ENCODE measurements around the gene EML6.

The EML6 gene

DNA sequence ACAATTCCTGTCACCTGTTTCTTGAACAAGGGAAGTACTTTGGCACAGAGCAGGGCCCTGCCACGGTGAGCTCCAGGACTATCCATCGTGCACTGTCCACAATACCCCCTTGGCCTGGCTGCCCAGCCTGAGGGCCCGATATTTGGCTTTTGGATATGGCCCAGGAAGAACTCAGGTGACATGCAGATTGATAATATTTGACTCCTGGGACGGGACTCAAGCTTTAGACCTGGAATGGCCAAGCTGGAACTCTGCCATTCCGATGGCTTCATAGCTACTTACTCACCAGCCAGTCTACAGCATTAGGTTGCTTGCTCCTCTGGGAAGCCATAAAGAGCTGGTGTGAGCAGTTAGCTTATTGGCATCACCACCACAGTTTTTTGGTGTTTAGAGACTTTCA is 26.6 kb downstream of the EML6 start:
- no peak for DNase-seq (ENCODE audit: low read depth in 1 of 2, low spot score in 1 of 2)

DNA sequence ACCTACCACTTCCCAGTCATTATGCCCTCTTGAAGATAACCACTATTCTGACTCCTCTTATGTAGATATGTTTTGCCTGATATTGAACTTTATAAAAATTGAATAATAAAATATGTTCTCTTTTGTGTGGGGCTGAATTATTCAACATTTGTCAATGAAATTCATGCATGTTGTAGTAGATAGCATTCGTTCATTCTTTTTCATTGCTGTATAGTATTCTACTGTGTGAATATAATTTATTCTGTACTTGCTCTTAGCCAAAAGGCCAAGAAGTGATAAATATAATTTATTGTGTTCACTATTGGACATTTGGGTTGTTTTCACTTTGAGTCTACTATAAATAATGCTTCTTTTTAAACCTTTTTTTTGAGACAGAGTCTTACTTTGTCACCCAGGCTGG is 29.0 kb downstream of the EML6 start:
- no peak for DNase-seq (ENCODE audit: low read depth in 1 of 2, low spot score in 1 of 2)

DNA sequence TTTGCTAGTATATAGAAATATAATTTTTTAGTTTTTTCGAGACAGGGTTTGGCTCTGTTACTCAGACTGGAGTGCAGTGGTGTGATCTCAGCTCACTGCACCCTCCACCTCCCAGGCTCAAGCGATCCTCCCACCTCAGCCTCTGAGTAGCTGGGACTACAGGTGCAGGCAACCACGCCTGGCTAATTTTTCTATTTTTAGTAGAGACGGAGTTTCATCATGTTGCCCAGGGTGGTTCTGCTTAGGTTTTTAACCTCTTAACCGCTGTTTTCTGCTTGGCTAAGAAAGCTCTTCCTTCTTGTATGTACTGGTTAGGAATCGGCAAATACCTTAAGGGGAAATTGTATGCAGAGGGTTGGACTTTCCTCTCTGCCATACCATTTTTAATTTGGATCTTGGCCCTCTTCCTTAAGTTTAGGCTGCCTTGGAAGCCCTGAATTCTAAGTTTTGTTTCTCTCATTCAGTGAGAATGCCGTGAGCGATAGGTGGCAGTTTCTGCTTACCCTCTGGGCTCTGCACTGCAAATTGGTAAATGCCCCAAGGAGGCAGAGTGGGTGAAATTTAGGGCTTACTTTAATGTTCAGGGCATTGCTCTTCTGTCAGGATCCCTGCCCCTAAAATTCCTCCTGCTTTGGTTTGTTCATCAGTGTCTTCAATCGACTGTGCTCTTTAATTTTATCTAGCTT is 32.3 kb downstream of the EML6 start:
- DNase-seq (ENCODE audit: low read depth in 1 of 2, low spot score in 1 of 2): no peak

DNA sequence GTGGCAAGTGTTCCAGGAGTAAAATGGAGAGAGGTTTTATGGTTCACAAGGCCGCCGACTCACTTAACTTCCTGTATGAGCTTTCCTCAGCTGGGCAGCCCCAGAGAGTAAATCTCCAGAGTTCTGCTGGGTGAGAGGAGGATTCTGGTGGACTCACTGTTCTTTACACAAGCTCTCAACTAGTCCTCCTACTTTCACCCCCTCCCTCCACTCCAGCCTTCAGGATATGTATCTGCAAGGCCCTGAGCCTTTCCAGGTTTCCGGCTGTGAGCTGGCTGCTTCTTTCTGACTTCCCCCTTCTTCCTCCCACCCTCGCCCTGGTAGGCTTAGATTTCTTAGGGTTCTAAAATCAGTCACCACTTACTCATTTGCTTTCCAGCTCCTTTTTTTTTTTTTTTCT is 34.0 kb downstream of the EML6 start:
- DNase-seq (ENCODE audit: low read depth in 1 of 2, low spot score in 1 of 2): no peak

DNA sequence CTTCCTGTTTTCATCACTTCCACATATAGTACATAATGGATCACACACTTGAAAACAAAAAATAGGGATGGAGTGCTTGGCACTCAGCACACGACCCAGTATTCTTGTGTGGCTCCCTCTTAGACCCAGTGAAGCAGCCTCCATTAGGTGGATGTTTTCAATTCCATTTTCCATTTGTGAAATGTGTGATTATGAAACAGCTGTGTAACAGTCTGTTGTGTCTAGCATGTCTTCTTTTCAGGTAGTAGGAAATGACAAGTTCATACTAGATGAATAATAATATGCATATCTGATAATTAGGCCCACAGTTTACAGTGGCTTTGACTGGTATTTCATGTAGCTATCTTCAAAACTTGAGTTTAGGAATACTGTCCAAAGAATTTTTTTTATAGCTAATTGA is 35.5 kb downstream of the EML6 start:
- no peak for DNase-seq (ENCODE audit: low read depth in 1 of 2, low spot score in 1 of 2)

DNA sequence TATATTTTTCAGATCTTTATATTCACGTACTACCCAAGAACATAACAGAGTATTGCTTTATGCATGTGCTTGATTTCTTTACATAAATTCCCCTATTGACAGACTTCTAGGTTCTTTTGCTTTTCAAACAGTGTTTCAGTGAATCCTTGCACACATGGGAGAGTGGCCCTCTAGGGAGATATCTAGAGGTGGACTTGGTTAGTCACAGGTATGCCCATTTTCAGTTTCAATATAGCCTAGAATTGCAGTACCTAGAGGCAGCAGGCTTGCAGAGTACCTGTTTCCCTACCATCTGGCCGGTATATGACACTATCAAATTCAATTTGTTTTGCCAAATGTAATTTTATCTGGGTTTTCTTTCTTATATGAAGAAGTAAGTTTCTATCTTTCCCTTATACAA is 36.8 kb downstream of the EML6 start:
- DNase-seq (ENCODE audit: low read depth in 1 of 2, low spot score in 1 of 2): no peak

DNA sequence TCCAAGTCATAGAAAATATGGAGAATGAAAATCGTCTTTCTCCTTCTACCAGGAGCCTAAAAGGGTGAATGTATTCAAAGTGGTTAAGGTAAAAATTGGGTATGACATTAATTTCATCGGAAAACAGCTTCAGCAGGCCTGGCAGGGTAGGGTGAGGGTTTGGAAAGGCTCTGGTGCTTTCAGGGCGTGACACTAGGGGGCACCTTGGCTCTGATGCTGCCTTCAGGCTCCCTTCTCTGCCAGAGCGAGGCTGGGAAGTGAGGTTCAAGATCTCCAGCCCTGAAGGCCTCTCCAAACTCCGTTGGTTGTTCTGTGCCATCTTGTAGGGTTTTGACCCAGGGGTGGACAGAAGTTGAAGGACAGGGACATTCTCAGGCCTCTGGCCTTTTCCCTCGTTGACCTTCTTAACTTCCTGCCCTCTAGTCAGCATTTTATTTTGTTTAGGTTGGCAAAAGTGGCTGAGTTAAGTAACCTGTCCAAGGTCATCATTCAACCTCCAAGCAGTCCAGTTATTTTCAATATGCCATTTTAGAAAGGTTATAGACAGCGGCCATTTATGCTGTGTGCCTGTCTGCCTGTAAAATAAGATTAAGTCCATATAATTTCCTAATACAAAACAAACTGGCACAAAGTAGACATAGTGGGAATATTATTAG is 40.3 kb downstream of the EML6 start:
- DNase-seq (ENCODE audit: low read depth in 1 of 2, low spot score in 1 of 2): no peak

DNA sequence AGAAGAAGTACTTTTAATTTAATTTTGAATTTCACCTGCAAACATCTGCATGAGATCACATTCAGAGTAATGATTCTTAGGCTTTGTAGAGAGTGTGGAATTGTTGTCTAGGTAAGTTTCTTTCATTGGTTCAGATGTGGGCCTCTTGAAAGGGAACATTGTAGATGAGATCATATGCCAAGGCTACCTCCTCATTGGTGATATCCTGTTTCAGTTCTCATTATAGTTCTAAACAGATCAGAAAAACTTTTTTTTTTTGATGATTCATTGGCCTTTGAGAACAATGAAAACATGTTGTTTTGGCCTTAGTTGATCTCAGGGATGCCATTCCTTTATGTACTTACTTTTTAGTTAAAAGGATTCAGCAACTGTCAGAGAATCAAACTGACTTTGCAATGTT is 44.5 kb downstream of the EML6 start:
- no peak for DNase-seq (ENCODE audit: low read depth in 1 of 2, low spot score in 1 of 2)

DNA sequence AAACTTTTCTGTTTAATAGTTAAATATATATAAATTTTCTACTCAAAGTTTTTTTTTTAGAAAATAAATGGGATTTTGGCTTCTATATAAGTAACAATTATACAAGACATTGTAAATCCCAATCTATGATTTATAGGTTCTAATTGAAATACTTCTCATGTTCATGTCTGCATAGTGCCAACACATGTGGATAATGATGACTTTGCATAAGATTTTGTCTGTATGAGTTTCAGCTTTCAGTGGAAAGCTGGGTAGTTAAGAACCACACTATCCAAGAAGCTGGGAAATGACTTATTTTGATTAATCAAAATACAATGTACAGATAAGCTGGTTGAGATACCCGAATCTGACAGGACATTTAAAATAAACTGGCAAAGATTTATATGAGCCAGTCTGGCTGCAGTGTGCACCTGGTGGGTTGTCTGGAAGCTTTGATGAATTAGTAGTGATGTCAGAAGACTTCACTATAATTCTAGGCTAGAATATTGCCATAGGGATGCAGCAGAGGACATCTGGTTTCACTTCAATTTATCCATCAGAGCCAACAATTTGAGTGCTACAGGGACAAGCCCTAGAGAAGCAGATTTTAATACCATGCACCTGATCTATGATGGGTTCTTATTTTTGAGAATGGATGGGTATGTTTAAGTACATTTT is 45.4 kb downstream of the EML6 start:
- no peak for DNase-seq (ENCODE audit: low read depth in 1 of 2, low spot score in 1 of 2)

DNA sequence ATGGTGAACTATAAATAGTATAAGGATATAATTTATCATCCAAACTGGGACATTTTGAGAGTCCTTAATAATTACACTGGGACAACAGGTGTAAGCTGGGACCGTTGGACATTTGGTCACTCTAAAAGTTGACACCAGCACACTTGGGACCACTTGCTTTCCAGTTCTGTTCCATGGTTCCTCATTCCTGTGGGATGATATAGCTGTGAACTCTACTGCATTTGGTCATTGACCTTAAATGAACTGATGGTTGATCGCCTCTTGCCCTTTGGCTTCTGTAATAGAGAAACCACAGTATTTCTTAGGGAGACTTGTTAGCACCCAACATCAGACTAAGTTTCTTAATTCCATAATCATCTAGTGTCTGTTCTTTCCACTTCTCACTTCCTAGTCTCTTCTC is 46.7 kb downstream of the EML6 start:
- no peak for DNase-seq (ENCODE audit: low read depth in 1 of 2, low spot score in 1 of 2)

DNA sequence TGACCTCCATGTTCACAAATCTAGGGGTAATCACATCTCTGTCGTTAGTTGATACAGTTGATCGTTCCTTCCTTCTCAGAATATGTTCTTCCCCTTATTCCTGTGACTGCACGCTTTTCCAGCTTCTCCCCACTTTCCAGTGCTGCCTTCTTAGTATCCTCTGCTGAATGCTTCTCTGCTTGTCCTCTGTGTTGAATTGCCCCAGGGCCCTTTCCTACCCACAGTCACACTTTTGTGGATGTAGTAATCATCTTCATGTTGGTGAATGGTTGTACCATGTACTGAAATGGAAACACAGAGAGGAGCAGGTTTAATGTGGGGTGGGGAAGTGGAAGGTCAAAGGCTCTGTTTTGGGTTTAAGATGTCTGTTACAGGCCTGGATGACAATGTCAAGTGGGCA is 47.2 kb downstream of the EML6 start:
- DNase-seq (ENCODE audit: low read depth in 1 of 2, low spot score in 1 of 2): no peak

DNA sequence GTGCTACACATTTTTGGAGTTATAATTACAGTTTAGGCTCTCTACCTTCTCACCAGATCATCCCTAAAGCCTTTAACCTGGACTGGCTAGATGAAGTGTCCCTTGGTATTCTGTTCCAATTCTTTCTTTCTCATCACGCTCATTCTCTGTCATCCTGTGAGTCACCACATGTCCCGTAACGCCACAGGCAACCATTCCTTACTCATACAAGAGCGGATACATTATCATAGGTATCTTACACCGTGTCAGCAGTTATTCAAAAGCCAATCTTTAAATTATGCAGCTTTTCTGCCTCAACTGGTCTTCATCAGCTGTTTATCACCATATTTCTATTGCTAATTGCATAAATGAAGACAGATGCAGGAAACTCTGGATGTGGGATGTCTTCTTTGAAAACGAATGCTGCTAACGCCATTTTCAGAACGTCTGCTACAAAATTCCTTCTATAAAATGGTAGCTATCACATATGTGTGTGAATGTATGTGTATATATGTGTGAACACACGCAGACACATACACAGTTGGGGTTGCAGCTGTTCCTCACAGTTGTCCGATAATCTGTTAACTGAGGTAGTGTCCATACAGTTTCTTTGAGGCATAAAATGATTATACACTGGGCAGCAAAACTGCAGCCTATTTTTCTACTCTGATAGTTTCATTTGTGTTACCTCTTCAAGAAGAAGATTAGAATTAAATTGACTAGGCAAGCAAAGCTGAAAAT is 47.9 kb downstream of the EML6 start:
- DNase-seq (ENCODE audit: low read depth in 1 of 2, low spot score in 1 of 2): no peak

DNA sequence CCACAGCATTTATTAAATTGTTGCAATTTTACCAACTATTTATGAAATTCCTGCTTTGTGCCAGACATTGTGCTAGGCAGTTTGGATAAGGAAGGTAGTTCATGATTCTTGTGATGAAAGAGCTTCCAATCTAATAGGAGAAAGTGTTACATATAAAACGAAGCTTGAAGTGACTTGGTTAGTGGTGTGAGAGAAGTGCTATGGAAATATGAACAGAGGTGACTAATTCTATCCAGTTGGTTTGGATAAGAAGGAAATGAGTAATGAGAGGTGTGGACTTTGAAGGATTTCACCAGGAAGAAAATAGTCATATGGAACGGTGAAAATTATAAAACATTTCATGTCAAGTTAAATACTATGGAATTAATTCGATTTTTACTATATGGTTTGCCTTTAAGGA is 48.6 kb downstream of the EML6 start:
- no peak for DNase-seq (ENCODE audit: low read depth in 1 of 2, low spot score in 1 of 2)

DNA sequence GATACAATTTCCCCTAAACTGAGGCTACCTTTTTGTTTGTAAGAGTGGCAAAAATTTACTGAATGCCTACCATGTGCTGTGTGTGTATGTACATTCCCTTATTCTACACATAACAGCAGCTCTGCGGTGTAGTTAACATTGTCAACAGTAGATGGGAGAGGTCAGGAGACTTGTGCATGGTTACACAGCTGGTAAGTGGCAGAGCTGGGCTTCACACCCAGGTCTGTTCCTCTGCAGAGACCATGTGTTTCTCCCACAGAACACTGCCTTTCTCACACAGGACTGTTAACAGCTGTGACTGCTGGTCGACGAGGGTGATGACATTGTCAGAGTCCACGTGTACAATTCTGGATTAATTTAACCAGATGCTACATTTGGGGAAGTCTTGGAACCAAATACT is 49.1 kb downstream of the EML6 start:
- DNase-seq (ENCODE audit: low read depth in 1 of 2, low spot score in 1 of 2): no peak

DNA sequence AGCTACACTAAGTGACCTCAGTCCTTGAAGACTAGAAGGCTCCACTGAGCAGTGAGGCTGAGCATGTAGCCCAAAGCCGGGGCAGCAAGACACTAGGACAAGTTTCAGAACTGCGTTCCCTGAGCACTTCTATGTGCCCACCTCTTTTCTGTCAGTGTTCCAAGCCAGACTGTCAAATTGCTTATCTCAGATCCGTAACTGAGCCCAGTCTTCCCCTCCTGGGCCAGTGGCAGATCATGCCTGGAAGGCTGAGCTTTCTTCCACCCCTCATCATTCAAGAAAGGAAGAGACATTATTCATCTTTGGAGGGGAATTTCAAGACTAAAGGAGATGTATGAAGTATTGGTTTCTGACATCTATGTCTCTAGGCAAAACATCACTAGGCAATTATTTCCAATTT is 49.8 kb downstream of the EML6 start:
- no peak for DNase-seq (ENCODE audit: low read depth in 1 of 2, low spot score in 1 of 2)

DNA sequence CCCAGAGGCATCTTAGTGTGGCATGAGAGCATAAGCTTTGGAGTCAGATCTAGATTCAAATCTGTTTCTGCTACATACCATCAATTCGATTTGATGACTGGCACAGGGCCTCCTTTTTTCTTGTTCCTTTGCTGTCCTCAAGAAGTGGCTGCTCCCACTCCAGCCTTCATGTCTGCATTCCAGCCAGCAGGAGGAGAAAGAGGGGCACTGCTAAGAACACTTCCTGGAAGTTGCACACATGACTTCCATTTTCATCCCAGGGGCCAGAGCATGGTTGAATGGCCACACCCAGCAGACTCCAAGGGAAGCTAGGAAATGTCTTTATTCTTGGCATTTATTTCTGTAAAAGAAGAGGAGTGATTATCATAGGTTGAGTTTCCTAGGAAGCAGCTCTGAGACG is 50.4 kb downstream of the EML6 start:
- DNase-seq (ENCODE audit: low read depth in 1 of 2, low spot score in 1 of 2): no peak

DNA sequence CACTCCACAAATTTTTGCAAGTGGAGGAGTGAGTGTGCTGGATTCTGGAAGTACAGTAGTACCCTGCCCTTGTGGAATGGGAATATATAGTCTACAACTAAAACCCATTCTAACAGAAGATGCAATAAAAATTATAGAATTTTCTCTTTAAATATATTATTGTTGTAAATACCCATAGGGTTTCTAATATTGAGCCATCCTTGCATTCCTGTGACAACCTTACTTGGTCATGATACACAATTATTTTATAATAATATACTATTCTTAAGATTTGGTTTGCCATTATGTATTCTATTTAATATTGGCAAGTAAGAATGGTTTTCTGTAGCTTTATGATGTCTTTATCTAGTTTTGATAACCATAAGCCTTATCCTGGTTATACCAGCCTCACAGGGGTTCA is 52.2 kb downstream of the EML6 start:
- no peak for DNase-seq (ENCODE audit: low read depth in 1 of 2, low spot score in 1 of 2)

DNA sequence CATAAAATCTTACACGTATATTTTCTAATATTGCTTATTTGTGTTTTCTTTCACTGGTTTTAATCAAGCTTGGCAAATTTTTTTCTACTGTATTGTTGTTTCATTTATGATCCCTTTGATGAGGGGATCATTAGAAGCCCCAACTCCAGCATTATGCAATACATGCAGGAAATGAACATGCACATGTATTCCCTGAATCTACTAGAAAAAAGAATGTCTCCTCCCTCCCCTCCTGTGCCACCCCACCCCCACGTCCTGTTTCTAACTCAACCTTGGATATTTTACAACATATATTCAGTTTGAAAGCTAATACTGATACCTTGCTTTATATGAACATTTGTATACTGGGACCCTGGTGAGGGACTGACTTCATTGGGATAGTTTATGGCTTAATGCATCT is 53.0 kb downstream of the EML6 start:
- DNase-seq (ENCODE audit: low read depth in 1 of 2, low spot score in 1 of 2): no peak

DNA sequence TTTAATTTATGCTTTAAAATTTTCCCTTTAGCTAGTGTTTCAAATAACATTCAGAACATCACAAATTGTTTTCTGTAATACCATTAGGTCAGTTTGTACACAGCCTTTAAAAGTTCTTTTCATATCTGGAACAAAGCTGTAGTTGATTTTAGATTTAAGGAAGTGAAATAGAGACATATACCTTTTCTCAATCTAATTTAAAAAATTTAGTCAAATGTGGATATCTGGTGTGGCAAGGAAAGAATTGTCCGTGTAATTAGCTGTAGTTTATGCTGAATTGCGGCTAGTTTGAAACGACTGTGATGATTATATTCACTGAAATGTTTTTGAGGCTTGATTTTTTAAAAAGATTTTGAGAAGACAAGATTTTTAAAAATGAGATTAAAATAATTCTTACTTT is 59.9 kb downstream of the EML6 start:
- no peak for DNase-seq (ENCODE audit: low read depth in 1 of 2, low spot score in 1 of 2)

DNA sequence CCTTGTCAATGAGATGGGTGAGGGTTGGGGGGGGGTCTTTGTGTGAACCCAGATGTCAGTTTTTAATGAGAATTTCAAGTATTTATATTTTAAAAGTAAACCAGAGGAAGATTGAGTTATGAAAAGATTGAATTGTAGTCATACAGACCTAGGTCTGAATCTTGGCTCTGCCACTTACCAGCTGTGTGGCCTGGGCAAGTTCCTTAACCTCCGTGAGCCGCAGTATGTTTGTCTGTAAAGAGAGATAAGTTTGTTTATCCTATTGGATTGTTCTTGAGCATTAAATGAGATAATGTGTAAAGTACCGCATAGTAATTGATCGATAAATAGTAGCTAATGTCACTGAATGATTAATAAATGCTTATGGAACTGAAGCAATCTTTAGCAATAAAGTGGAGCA is 63.8 kb downstream of the EML6 start:
- no peak for DNase-seq (ENCODE audit: low read depth in 1 of 2, low spot score in 1 of 2)

DNA sequence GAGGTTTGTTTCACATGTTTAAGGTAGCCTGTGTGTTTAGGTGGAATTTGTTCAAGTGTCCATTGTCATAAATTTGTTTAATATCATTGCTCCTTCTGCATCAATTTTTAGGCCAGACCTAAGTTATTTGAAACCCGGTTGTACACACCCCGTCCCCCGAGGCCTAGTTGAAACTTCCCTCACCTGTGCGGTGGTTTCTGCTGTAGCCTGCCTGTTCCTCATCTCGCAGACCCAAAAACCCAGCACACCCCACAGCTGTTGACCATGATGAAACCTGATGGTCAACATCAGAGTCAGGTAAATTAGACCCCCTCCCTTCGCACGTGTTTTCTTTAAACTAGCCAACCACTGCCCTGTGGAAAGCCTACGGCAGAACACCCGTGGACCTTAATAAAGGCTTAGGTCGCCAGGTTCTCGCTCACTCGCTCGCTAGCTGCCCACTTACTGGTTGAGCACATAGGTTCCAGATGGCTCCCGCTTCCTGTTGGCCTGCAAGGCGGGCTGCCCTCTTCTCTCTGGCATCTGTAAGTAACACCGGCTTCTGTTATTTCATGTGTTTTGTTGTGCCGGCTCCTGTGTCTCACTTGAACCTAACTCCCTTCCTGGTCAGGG is 64.4 kb downstream of the EML6 start:
- no peak for DNase-seq (ENCODE audit: low read depth in 1 of 2, low spot score in 1 of 2)

DNA sequence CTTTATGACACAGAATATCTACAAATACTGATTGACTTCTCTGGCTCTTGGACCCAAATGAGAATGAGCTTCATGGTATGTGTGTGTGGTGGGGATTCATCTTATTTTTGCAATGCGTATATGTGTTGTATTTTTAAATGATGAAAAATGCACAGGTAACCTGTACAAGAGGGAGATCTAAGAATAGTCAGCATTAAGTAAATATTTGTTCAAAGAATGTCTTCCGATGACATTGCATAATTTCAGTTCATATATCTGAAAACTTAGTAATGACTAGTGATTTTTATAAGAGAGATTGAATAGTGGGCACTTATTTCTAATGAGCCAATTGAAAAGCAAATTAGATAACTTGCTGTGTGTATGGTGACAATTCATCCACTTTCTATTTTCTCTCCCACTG is 66.4 kb downstream of the EML6 start:
- DNase-seq (ENCODE audit: low read depth in 1 of 2, low spot score in 1 of 2): no peak
